HG02938 (cell line): Measurements from ENCODE around the gene LPCAT1.
"Not testable (repeated sequence)": the region's sequence is repeated elsewhere in the genome, so short reads cannot be mapped to it uniquely, and the experiment has no call there.

Source experiments
- ATAC-seq: cut with Tn5 transposase; IDR thresholded peaks from one replicate; pipeline ENCODE4 v1.9.1; 2021; ENCODE audit warnings: mild to moderate bottlenecking, moderate library complexity; ENCODE audit not compliant: unreplicated experiment

The LPCAT1 gene

DNA sequence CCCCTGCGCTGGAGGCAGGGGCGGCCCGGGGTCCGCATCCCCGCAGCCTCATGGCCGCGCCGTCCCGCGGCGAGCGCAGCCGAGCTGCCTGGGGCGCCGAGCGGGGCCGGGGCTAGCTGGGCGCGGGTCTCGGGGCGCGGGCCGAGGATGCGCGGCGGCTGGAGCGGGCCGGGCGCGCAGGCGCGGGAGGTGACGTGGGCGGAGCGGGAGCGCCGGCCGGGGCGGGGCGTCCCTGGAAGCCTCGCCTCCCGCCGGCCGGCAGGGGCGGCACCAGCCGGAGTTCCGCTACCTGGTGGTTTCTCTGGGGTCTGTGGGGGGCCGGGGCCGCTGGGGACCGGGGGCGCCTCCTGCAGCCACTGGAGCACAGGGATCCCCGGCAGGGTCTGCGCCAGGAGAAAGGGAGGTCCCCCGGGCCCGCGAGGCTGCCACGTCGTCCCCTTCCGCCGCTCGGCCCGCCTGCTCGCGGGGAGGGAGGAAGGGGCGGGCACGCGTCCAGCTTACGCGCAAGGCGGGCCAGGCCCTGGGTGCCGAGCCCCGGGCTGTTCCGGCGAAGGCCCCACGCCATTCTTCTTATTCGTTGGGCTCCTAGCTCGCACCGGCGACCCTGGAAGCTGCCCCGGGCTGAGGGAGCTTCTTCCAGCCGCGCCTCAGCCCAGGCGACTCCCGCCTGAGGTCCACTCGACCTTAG lies at the start of gene LPCAT1:
TSS of gene LPCAT1 (minus strand) at position 168 of the 688 bp plus-strand sequence. CDS start at position 52, 116 bp downstream.
- peak; percentile 74 for ATAC-seq

DNA sequence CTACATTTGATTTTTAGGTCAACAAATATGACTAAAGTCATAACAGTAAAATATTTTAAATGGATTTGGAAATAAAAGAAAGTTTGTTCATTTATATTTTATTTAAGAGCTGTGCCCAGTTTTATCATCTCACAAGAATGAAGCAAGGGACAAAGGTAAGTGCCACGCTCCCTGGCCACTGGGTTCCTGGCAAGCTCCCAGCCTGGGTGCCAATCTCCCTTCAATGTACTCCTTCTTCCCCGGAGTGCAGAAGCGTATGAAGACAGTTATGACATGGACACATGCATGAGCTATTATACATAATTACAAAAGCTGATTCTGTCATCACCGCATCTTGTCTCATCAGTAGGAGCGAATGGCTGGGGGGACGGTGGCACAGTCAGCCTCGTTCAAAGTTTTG lies 48.1 kb upstream of the LPCAT1 start:
- ATAC-seq, result not testable (repeated sequence)

- ATAC-seq, result no peak
These were observed 47.2 kb upstream of the LPCAT1 start for GRCh38 chr5:1570975-1571374.

DNA sequence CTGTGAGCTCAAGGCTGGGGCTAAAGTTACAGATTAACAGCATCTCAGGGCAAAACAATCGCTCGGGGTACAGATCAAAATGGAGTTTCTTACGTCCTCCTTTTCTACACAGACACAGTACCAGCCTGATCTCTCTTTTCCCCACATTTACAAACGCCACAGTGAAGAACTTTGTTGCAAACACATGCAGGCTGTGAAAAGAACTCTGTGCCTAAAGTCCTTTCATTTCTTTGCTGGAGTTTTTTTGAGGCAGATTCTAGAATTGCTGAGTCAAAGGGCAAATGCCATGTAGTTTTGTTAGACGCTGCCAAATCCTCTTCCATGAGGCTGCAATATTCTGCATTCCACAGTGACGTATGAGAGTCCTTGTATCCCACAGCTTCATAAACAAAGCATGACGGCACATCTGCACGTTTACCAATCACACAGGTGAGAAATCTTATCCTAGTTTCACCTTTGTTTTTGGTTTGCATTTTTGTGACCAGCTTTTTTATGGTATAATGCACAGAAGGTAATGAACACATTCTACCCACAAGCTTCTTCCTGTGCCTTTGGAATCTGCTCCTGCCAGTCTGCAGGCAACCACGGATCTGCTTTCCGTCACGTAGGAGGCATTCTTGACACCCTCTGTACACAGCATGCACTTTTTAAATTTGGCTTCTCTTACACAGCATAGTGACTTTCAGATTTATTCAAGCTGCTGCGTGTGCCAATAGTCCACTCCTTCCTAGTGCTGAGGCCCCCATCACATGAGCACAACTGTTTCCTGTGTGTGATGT lies 44.6 kb upstream of the LPCAT1 start:
- ATAC-seq, result no peak

DNA sequence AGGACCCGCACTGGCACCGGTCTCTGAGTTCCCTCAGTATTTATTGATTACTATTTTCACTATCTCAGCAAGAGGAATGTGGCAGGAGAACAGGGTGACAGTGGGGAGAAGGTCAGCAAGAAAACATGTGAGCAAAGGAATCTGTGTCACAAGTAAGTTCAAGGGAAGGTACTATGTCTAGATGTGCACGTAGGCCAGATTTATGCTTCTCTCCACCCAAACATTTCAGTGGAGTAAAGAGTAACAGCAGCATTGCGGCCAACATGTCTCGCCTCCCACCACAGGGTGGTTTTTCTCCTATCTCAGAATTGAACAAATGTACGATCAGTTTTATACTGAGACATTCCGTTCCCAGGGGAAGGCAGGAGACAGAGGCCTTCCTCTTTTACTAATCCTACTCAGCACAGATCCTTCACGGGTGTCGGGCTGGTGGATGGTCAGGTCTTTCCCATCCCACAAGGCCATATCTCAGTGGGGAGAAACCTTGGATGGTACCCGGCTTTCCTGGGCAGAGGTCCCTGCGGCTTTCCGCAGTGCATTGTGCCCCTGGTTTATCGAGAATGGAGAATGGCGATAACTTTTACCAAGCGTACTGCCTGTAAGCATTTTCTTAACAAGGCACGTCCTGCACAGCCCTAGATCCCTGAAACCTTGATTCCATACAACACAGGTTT lies 43.9 kb upstream of the LPCAT1 start:
- ATAC-seq, result not testable (repeated sequence)

DNA sequence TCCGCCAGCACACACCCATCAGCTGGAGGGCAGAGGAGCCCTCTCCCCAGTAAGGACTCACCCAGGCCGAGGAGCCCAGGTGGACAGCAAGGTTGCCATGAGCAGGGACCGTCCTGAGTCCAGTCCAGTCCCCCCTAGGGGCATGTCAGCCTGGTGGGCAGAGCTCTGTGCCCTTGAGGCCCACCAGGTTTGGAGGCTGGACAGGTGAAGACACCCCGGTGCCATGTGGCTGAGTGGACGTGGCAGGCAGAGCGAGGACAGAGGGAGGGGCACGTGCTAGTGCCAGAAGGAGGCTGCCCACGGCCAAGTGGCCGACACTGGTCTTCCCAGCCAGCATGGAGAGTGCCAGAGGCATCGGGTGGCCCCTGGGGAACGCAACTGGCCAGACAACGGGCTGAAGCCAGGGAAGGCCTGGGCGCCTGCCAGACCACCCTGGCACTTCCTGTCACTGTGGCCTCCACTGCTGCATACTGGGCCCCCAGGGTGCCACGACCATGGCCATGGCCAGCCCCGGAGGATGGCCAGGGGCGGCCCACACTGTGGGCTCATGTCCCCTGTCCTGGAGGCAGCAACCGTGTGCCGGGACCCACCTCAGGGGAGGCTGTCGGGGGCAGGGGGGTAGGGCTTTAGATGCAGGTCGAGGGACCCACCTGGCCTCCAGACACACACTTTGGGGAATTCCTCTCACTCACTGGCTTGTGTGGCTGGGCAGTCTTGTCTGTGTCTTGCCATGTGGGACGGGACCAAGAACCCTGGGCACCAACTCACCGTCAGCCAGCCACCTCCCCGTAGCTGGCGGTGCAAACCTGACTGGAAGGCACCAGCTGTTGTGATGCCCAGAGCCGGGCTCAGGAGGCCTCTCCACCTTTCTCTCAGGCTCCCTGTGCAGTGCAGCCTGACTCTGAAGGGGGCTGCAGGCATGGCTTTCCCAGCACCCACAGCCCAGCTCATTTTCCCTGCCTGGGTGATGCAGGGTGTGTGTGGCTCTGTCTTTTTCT lies 42.3 kb upstream of the LPCAT1 start:
- no peak for ATAC-seq

- ATAC-seq, result no peak
These were observed 41.3 kb upstream of the LPCAT1 start for GRCh38 chr5:1564824-1565736.

- no peak for ATAC-seq
These were observed 40.5 kb upstream of the LPCAT1 start for GRCh38 chr5:1564182-1564748.

DNA sequence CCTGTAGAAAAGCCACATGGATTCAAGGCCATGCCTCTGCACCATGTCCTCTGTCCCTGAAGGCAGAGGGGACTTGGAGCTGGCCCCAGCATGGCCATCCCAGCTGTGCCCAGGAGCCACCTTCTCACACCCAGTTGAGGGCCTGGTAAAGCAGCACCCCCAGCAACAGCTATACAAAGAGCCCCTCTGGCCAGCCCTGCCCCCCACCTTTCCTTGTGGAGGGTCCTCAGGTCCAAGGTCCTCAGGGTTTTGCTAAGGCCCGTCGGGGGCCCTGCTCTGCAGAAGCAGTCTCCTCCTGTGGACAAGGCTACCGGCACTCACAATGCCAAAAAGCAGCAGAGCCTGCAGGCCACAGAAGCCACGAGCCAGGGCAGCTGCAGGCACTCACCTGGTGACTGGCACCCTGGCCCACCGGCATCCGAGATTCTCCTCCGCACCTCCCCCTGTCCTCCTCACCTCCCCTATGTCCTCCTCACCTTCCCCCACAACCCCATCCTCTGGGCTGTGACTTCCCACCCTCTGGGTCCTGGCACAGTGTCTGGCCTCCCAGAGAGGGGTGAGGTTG lies 39.9 kb upstream of the LPCAT1 start:
- ATAC-seq, result no peak

DNA sequence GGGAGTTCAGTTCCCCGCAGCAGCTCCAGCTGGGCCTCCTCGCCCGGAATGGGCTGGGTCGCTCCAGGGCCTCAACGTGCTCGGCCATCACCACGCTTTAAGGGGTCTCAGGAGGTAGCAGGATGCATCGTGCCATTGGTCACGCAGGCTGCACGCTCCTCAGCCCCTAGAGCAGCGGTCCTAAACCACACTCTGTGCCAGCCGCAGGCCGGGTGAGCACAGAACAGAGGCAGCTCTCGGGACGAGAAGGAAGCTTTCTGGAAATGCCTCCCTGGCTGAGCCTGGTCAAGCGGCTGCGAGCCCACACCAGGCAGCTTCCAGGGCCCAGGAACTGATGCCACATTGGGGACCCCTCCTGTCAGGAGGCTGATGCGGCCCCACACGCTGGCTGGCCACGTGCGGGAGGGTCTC lies 39.3 kb upstream of the LPCAT1 start:
- no peak for ATAC-seq

DNA sequence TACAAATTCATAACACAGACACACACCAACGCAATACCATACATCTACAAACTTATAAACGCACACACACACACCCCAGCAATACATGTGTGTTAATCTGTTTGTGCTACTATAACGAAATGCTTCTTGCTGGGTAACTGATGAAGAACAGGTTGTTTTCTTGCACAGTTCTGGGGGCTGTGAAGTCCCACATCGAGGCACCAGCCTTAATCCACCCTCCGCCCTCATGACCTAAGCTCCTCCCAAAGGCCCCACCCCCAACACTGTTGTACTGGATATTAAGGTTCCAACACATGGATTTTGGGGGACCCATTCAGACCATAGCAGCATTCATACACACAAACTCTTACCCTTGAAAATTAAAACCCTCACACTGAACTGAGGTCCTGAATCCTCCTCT lies 38.8 kb upstream of the LPCAT1 start:
- no peak for ATAC-seq

DNA sequence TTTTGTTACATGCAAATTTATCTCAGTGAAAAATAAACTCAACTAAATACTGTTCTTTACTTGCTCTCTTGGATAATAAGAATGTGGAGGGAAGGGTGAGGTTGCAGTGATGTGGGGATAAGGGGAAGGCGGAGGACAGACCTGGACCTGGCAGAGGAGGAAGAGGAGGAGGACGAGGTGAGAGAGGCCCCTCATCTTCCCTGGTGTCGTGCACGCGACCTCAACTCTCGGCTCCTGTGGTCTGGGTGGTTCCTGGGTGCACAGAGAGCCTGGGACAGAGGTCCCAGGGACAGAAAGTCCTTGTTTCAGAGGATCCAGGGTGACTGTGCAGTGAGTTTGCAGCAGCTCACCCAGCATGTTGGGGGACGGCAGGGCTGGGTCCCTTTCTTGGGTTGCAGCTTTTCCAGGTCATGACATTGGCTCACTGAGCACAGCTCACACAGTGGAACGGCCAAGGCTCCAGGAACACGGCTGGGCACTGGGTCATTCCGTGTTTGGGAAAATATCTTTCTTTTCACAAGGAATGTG lies 37.7 kb upstream of the LPCAT1 start:
- ATAC-seq, result no peak

- ATAC-seq, result not testable (repeated sequence)
These were observed 36.7 kb upstream of the LPCAT1 start for GRCh38 chr5:1560499-1560898.

DNA sequence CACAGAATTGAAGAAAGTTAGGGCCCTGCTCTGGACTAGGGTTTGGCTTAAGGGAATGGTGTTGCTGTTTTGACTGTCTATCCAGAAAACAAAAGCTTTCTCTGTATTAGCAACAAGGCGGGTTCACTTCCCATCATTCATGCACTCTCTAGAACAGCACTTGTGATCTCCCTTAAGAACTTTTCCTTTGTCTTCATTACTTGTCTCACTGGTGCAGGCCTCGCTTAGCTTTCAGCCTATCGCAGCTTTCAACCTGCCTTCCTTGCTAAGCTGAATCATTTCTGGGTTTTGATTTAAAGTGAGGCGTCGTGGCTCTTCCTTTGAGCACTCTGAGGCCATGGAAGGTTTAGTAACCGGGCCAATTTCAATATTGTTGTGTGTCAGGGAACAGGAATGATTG lies 35.2 kb upstream of the LPCAT1 start:
- no peak for ATAC-seq

DNA sequence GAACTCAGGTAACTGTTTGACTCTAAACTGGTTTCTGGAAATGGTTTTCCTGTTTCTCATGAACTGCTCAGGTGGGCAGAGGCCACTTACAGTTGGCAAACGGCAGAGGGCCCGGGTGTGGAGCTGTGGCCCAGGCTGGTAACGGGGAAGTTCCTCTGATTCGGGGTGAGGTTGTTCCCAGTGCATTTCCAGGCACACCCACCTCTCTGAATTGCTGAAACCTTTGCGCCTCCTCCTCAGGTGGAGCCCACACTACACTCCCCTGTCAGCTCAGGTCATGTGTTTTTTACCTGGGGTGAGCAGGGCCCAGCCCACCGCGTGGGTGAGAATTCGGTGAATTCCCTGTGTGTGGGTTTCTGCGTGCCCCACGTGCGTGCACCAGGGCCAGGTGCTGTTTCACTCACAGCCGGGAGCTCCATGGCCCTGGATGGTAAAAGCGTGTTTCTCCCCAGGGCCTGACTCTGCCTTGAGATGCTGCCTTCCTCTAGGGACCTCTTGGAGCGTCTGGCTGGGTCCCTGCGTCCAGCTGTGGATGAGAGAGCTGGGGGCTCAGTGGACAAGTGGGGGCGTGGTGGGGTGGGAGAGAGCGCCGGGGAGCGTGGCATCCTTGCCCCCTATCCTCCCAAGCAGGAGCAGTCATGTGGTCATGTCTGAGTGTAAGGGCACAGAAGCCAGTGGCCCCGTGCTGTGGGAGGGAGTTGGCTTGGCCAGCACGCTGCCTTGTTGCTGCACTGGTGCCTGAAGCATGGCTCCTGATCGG lies 33.5 kb upstream of the LPCAT1 start:
- ATAC-seq, result no peak

- no peak for ATAC-seq
These were observed 32.3 kb upstream of the LPCAT1 start for GRCh38 chr5:1555808-1556731.
